Measurements from ENCODE around the gene POU1F1. TPM values are rescaled to one million over a fixed set of nuclear protein-coding genes. Genes with fewer than 3 reads are reported as not detected.

The POU1F1 gene
- total and polyA plus RNA-seq, 2 of the 8 experiments (the other 6 are each of a cell fraction or from before 2014, with no cell fraction given), result not detected

DNA sequence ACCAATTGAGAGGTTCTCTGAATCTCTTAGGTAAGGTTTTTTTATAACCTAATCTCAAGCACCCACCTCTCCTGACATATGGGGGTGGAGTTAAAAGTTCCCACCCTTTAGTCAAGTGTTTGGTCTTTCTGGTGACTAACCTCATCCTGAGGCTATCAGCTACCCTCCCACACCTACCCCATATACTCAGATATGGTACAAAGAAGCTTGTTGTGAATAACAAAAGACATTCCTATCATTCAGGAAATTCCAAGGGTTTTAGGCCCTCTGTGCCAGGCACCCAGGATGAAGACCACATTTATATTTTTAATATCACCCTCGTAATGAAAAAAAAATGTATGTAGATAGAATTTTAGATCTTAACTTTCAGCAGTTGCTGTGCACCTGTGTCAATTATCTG lies 40.3 kb downstream of the POU1F1 start:
- FAIRE-seq, result no peak
- WGBS, 2 experiments (ENCODE audit: extremely low coverage in 1 of 2, insufficient coverage in 1 of 2, insufficient read length in 1 of 2, insufficient replicate concordance in 2 of 2, low coverage in 1 of 2, low lambda C conversion rate in 2 of 2, missing lambda C conversion rate in 1 of 2), result 86% methylated on average over 1 of the region's 1 CpG; no CpG with 5 or more reads in 1 of the 2 experiments

More for the DNA sequence above, 40.3 kb downstream of the POU1F1 start:
- H2BK120ac ChIP-seq (replicated peaks; ENCODE audit: low read depth, low read length), result no peak overlapping the region
- H4K20me1 ChIP-seq (replicated peaks in 1 of 2; ENCODE audit: control insufficient read depth in 1 of 2, insufficient read depth in 2 of 2, low read length in 2 of 2), result peaks cover 0 to 2% of the 10 kb centered on the region in 2 experiments
- H3K9ac ChIP-seq (replicated peaks in 1 of 4; ENCODE audit: extremely low read depth in 1 of 4, low read depth in 3 of 4, low read length in 3 of 4), result no peak overlapping the region
- H3K27ac ChIP-seq (ENCODE audit: low read depth, low read length), result no peak overlapping the region
- no peak overlapping the region for H2BK5ac ChIP-seq (ENCODE audit: low read depth, low read length)
- no peak overlapping the region for H3K4ac ChIP-seq (replicated peaks; ENCODE audit: insufficient read length, low read depth, low read length)
- CTCF ChIA-PET (ENCODE audit: partially characterized antibody), result interaction anchor here (1.6 kb wide), 1 partner anchor 91 kb away, joined by 3 read pairs; no protein-coding TSS in a partner anchor
- H3K79me2 ChIP-seq (ENCODE audit: control insufficient read depth in 1 of 2, insufficient read depth in 2 of 2, low read length in 2 of 2), result peaks cover 5 to 91% of the 10 kb centered on the region in 2 experiments; a peak in 3 of 4 replicates
- H3K9me3 ChIP-seq (ENCODE audit: insufficient read depth in 2 of 2, low read depth in 1 of 2, low read length in 1 of 2), result peaks cover 4 to 6% of the 10 kb centered on the region in 2 experiments; a peak in 1 of 4 replicates
- no peak overlapping the region for H2BK12ac ChIP-seq (ENCODE audit: low read depth, low read length)
- H3K4me1 ChIP-seq (replicated peaks in 1 of 4; ENCODE audit: control insufficient read depth in 3 of 4, insufficient read depth in 4 of 4, low read length in 3 of 4), result peaks cover 0 to 2% (median 0%) of the 10 kb centered on the region in 4 experiments; a peak in 2 of 7 replicates
- DNase-seq (ENCODE audit: low read depth in 1 of 2, low spot score in 2 of 2), result no peak
- no peaks in the 10 kb centered on the region; the same call in 1 of the 2 replicates for H3K79me1 ChIP-seq (ENCODE audit: low read depth, low read length)
- no peaks in the 10 kb centered on the region for H3K23me2 ChIP-seq (ENCODE audit: low read depth, low read length)
- no peak overlapping the region for H2BK20ac ChIP-seq (ENCODE audit: low read length)
- no peaks in the 10 kb centered on the region for H3K27me3 ChIP-seq (replicated peaks in 1 of 4; ENCODE audit: control insufficient read depth in 3 of 4, extremely low read depth in 1 of 4, insufficient read depth in 3 of 4, low read length in 3 of 4)
- H4K91ac ChIP-seq (replicated peaks; ENCODE audit: insufficient read length, low read length), result no peak overlapping the region
- H3K56ac ChIP-seq (replicated peaks; ENCODE audit: insufficient read length, low read depth, low read length), result no peak overlapping the region
- H2AK5ac ChIP-seq (ENCODE audit: low read depth, low read length), result no peak overlapping the region
- TF ChIP-seq CTBP2 (IDR thresholded peaks at IDR 0.05; ENCODE audit: borderline replicate concordance, insufficient read depth, insufficient read length, low read length), result no peak
- no peak for TF ChIP-seq KDM5A (IDR thresholded peaks at IDR 0.05; ENCODE audit: low read length)
- TF ChIP-seq TEAD4 (IDR thresholded peaks at IDR 0.05; ENCODE audit: low read depth, low read length), result peak; percentile 74
- H3K36me3 ChIP-seq (ENCODE audit: control insufficient read depth in 2 of 4, insufficient read depth in 4 of 4, low read length in 3 of 4), result peaks cover 0 to 8% (median 3%) of the 10 kb centered on the region in 4 experiments; a peak in 3 of 8 replicates
- H3K14ac ChIP-seq (ENCODE audit: insufficient read length), result no peak overlapping the region
- no peak overlapping the region for H2BK15ac ChIP-seq (ENCODE audit: low read length)
- H4K8ac ChIP-seq (ENCODE audit: extremely low read depth, insufficient read depth, low read length), result no peak overlapping the region
- no peak overlapping the region for H3K18ac ChIP-seq (ENCODE audit: extremely low read depth, low read length)
- H2AFZ ChIP-seq (ENCODE audit: low read length), result no peak overlapping the region
- no peak overlapping the region for H3K4me2 ChIP-seq (ENCODE audit: insufficient read depth in 1 of 2, low read depth in 2 of 2, low read length in 2 of 2)
- POLR2A ChIA-PET (ENCODE audit: partially characterized antibody), result interaction anchor here (1.2 kb wide), 1 partner anchor 9 kb away, joined by 3 read pairs; the partner anchor contains the start of gene CHMP2B
- H4K5ac ChIP-seq (ENCODE audit: insufficient read length, low read depth, low read length), result no peak overlapping the region
- H3K4me3 ChIP-seq (ENCODE audit: extremely low read depth in 1 of 4, insufficient read depth in 2 of 4, low read depth in 3 of 4, low read length in 4 of 4), result no peak overlapping the region
- H3K23ac ChIP-seq (ENCODE audit: insufficient read length), result no peak overlapping the region
